Measurements from ENCODE around the gene AK4.

DNA sequence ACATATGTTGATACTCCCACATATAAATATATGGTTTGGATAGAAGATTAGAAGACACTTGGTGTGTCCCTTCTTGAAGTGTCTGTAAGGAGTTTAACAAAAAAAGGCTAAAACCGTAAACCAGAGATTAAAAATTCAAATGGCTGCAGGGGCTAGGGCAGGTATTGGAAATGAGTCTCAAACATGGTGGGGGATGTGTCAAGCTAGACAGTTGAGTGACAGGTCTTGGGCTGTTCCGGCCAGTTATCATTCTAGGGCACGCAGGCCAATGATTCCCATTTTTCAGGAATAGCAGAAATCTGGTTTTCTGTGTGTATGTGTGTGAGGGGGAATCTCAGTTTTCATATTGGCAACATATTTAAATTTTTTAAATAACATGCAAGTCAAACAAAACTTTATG lies 77.2 kb downstream of the AK4 start:
- TF ChIP-seq, protein P1, sequence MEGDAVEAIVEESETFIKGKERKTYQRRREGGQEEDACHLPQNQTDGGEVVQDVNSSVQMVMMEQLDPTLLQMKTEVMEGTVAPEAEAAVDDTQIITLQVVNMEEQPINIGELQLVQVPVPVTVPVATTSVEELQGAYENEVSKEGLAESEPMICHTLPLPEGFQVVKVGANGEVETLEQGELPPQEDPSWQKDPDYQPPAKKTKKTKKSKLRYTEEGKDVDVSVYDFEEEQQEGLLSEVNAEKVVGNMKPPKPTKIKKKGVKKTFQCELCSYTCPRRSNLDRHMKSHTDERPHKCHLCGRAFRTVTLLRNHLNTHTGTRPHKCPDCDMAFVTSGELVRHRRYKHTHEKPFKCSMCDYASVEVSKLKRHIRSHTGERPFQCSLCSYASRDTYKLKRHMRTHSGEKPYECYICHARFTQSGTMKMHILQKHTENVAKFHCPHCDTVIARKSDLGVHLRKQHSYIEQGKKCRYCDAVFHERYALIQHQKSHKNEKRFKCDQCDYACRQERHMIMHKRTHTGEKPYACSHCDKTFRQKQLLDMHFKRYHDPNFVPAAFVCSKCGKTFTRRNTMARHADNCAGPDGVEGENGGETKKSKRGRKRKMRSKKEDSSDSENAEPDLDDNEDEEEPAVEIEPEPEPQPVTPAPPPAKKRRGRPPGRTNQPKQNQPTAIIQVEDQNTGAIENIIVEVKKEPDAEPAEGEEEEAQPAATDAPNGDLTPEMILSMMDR (conservative IDR thresholded peaks at IDR 0.05; ENCODE audit: low read depth, low read length) = no peak
- TF ChIP-seq EZH2 (IDR thresholded peaks at IDR 0.05; ENCODE audit: borderline replicate concordance, low read depth, low read length, poor library complexity, severe bottlenecking) = no peak
